ENCODE measurements around the gene CLDN9. TPM values are rescaled to one million over a fixed set of nuclear protein-coding genes. Genes with fewer than 3 reads are reported as not detected.

Gene CLDN9
- total RNA-seq, 1 donor from 2014 or later = 3.5 TPM

GRCh38 chr16:3027983-3028715, 15.4 kb downstream of the CLDN9 start:
- no peak for DNase-seq (ENCODE audit: low read depth)
- H3K4me3 ChIP-seq (ENCODE audit: low read depth, low read length) = peak overlapping the region; percentile 14
- TF ChIP-seq CTCF (conservative IDR thresholded peaks at IDR 0.05; ENCODE audit: low read depth, low read length) = peak; percentile 69

- no peak for DNase-seq (ENCODE audit: low read depth)
- H3K4me3 ChIP-seq (ENCODE audit: low read depth, low read length) = no peak overlapping the region
- TF ChIP-seq CTCF (conservative IDR thresholded peaks at IDR 0.05; ENCODE audit: low read depth, low read length) = no peak
Observed at GRCh38 chr16:3028716-3029319, 16.1 kb downstream of the CLDN9 start.

- peak overlapping the region; percentile 40 for H3K4me3 ChIP-seq (ENCODE audit: low read depth, low read length)
- no peak for TF ChIP-seq CTCF (conservative IDR thresholded peaks at IDR 0.05; ENCODE audit: low read depth, low read length)
- DNase-seq (ENCODE audit: low read depth) = no peak
Observed at GRCh38 chr16:3029491-3030221, 16.9 kb downstream of the CLDN9 start.

- no peak overlapping the region for H3K4me3 ChIP-seq (ENCODE audit: low read depth, low read length)
- DNase-seq (ENCODE audit: low read depth) = no peak
- TF ChIP-seq CTCF (conservative IDR thresholded peaks at IDR 0.05; ENCODE audit: low read depth, low read length) = no peak
Observed at GRCh38 chr16:3030222-3031212, 17.8 kb downstream of the CLDN9 start.

GRCh38 chr16:3032624-3033023, 19.9 kb downstream of the CLDN9 start:
- no peak for DNase-seq (ENCODE audit: low read depth)
- TF ChIP-seq CTCF (conservative IDR thresholded peaks at IDR 0.05; ENCODE audit: low read depth, low read length) = no peak
- H3K4me3 ChIP-seq (ENCODE audit: low read depth, low read length) = no peak overlapping the region

- no peak for TF ChIP-seq CTCF (conservative IDR thresholded peaks at IDR 0.05; ENCODE audit: low read depth, low read length)
- no peak for DNase-seq (ENCODE audit: low read depth)
- no peak overlapping the region for H3K4me3 ChIP-seq (ENCODE audit: low read depth, low read length)
Observed at GRCh38 chr16:3035289-3035971, 22.7 kb downstream of the CLDN9 start.
